BJ (cell line): Measurements from ENCODE around the gene COQ8A. TPM values are rescaled to one million over a fixed set of nuclear protein-coding genes. Genes with fewer than 3 reads are reported as not detected.

Experiments
- CTCF ChIA-PET: fragments of 350-600 bp; formaldehyde crosslinking; extraction: SDS; loops from one replicate; lab custom pipeline; 2021; ENCODE audit warnings: antibody characterized with exemption, inconsistent platforms; lab: Yijun Ruan, JAX
- POLR2A ChIA-PET: fragments of 300-600 bp; sonication (Branson Sonifier 250); formaldehyde crosslinking; extraction: SDS; loops from one replicate; lab custom pipeline; 2021; ENCODE audit warnings: antibody characterized with exemption; lab: Charles Lee
- DNase-seq: peaks from one replicate; pipeline ENCODE4 v3.0.0-alpha.2; 2011; ENCODE audit warnings: low read depth
- H3K27me3 ChIP-seq: 2 replicates; pipeline ENCODE4 v1.6.0; 2011; ENCODE audit warnings: low read length; ENCODE audit not compliant: control insufficient read depth, insufficient read depth
- H3K36me3 ChIP-seq: 2 replicates; pipeline ENCODE4 v1.5.1; 2011; ENCODE audit warnings: low read length; ENCODE audit not compliant: control insufficient read depth, insufficient read depth
- H3K4me3 ChIP-seq: 2 replicates; pipeline ENCODE4 v1.5.1; 2011; ENCODE audit warnings: low read depth, mild to moderate bottlenecking, control low read depth, low read length
- CTCF ChIP-seq: IDR thresholded peaks from 2 replicates; pipeline ENCODE4 v1.5.1; 2011; ENCODE audit warnings: low read depth, mild to moderate bottlenecking, control low read depth, inconsistent platforms, low read length, moderate library complexity; ENCODE audit not compliant: insufficient read depth
- polyA plus RNA-seq: library from polyadenylated mRNA; depleted of rRNA; stranded (reverse); fragments of >200 nt; gene quantifications from 2 replicates; pipeline ENCODE4 v1.2.3, GENCODE V29; 2011

The COQ8A gene
- polyA plus RNA-seq, 1 experiment, result 6.8 TPM

DNA sequence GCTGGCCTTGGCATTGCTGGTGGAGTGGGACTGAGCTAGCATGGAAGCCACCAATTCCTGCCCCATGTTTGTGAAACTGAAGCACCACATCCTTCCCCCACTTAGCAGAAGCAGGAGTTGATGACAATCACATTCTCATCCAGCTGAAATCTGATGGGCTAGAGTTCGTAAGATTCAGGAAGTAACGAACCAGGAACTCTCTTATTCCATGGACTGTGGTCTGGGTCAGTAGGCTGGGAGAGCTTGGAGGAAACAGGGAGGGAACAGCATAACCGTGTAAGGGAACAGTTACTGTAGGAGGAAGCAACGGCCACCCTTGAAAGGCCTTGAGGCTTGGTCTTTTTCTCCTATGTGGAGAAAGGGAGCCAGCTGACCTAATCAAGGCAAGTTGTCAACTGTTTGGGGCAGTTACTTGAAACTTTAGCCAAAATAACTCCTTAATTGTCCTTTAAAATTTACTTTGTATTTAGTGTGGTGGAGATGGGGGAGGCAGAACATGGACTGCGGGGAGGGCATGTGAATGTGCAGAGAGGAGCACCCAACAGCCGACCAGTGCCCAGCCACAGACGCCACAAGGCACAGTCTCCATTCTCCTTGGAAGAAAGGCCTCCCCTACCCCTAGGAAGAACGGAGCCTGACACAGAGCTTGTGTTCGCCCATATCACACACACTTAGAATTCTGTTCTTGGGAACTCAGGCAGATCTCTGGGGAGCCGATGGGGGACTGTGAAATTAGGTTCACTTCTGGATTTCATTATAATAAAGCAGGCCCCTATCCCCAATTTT is 2.0 kb upstream of the COQ8A start:
- ChIA-PET POLR2A (interaction anchor here (0.6 kb wide), 2 partner anchors 248 to 290 kb away, joined by 5 to 9 read pairs; no protein-coding TSS in a partner anchor), CTCF (interaction anchor here (0.8 to 0.9 kb wide), 2 partner anchors 277 to 303 kb away, joined by 3 read pairs; no protein-coding TSS in a partner anchor)
- Histone ChIP-seq H3K4me3 (no peak overlapping the region), H3K27me3 (0 out of 2 replicates have a peak, but pooled peaks cover 2% of the 10 kb centered on the region), H3K36me3 (no peaks in the 10 kb centered on the region)
- no peak for DNase-seq
- TF ChIP-seq CTCF, result no peak

- POLR2A ChIA-PET, result interaction anchor here (0.6 kb wide), 2 partner anchors 247 to 289 kb away, joined by 5 to 9 read pairs; no protein-coding TSS in a partner anchor
- peak; percentile 7 for DNase-seq
- CTCF ChIA-PET, result interaction anchor here (0.7 kb wide), 1 partner anchor 25 kb away, joined by 3 read pairs; no protein-coding TSS in a partner anchor
- peak overlapping the region; percentile 69 for H3K4me3 ChIP-seq
- TF ChIP-seq CTCF, result no peak
- 0 out of 2 replicates have a peak, but pooled peaks cover 2% of the 10 kb centered on the region for H3K27me3 ChIP-seq
- no peaks in the 10 kb centered on the region for H3K36me3 ChIP-seq
These were observed 1.1 kb upstream of the COQ8A start for GRCh38 chr1:226938903-226939437.

DNA sequence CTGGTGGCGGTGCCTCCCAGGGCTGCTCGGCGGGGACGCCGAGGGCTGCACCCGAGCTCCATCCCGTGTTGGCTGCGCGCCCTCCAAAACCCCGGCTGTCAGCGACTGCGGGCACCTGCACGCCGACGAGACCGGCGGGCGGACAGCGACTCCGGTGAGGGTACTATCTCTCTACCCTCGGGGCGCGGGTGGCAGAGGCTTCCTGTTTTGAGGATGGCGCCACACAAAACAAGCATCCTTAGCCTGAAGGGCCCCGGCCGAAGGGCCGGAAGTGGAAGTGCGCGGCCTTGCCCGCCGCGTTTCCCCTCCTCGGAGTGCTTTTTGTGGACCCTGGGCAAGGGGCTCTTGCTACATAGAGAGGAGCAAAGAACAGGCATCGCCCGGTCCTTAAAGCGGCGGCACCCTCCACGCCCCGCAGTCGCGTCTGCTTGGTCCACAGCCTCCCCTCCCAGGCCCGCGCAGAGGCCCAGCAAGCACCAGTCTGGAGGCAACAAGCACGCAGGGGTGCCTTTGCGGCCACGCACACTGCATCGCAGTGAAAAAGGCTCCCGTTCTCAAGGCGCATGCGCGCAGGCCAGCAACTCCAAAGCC is 561 bp upstream of the COQ8A start:
- Histone ChIP-seq H3K4me3 (peak overlapping the region; percentile 69), H3K36me3 (no peaks in the 10 kb centered on the region), H3K27me3 (0 out of 2 replicates have a peak, but pooled peaks cover 2% of the 10 kb centered on the region)
- TF ChIP-seq CTCF, result no peak
- no peak for DNase-seq
- POLR2A ChIA-PET, result no interaction called here
- CTCF ChIA-PET, result interaction anchor here (0.7 to 1.0 kb wide), 2 partner anchors 26 to 392 kb away, joined by 3 read pairs; no protein-coding TSS in a partner anchor

- ChIA-PET CTCF (interaction anchor here (0.6 to 1.0 kb wide), 2 partner anchors 394 to 409 kb away, joined by 3 to 5 read pairs; no protein-coding TSS in a partner anchor), POLR2A (no interaction called here)
- TF ChIP-seq CTCF, result no peak
- H3K27me3 ChIP-seq, result 0 out of 2 replicates have a peak, but pooled peaks cover 2% of the 10 kb centered on the region
- peak overlapping the region; percentile 69 for H3K4me3 ChIP-seq
- DNase-seq, result no peak
- H3K36me3 ChIP-seq, result no peaks in the 10 kb centered on the region
These were observed 643 bp downstream of the COQ8A start for GRCh38 chr1:226940806-226941067.

- 0 out of 2 replicates have a peak, but pooled peaks cover 2% of the 10 kb centered on the region for H3K27me3 ChIP-seq
- no peak for DNase-seq
- POLR2A ChIA-PET, result no interaction called here
- H3K4me3 ChIP-seq, result no peak overlapping the region
- no peaks in the 10 kb centered on the region for H3K36me3 ChIP-seq
- CTCF ChIA-PET, result no interaction called here
- no peak for TF ChIP-seq CTCF
These were observed 2.3 kb downstream of the COQ8A start for GRCh38 chr1:226942392-226942791.
